A673 (cell line): Measurements from ENCODE around the gene DCAKD. TPM values are rescaled to one million over a fixed set of nuclear protein-coding genes. Genes with fewer than 3 reads are reported as not detected.

Source experiments
- BruUV-seq: library from RNA; stranded (reverse); fragments of 400-500 nt; replicated peaks from 2 replicates; lab custom pipeline; 2021; lab: Mats Ljungman, UMichigan
- CTCF ChIA-PET: fragments of 300-600 bp; sonication (Branson Sonifier 250); formaldehyde crosslinking; loops from one replicate; lab custom pipeline; 2022; ENCODE audit warnings: antibody characterized with exemption; lab: Charles Lee
- POLR2A ChIA-PET: fragments of 300-600 bp; sonication (Branson Sonifier 250); formaldehyde crosslinking; loops from one replicate; lab custom pipeline; 2022; ENCODE audit warnings: antibody characterized with exemption; ENCODE audit not compliant: low non-redundant PET; lab: Charles Lee
- DNase-seq: peaks from one replicate; pipeline ENCODE4 v3.0.0-alpha.2; 2015; ENCODE audit warnings: low spot score
- H3K27ac ChIP-seq: fragments of 200-600 bp; sonication (generic); 2 replicates; pipeline ENCODE4 v1.5.1; 2016; ENCODE audit warnings: mixed run types, low read depth, mild to moderate bottlenecking, mixed read lengths, antibody characterized with exemption, low read length; ENCODE audit not compliant: poor library complexity, severe bottlenecking
- H3K27me3 ChIP-seq: fragments of 200-600 bp; sonication (generic); replicated peaks from 2 replicates; pipeline ENCODE4 v1.6.1; 2017; ENCODE audit warnings: mixed run types, low read depth, mild to moderate bottlenecking, mixed read lengths, antibody characterized with exemption, low read length; ENCODE audit not compliant: insufficient read depth, poor library complexity
- H3K36me3 ChIP-seq: fragments of 200-600 bp; sonication (generic); 2 replicates; pipeline ENCODE4 v1.6.1; 2016; ENCODE audit warnings: mixed run types, mild to moderate bottlenecking, mixed read lengths, antibody characterized with exemption, low read length; ENCODE audit not compliant: insufficient read depth, poor library complexity, severe bottlenecking
- H3K4me1 ChIP-seq: fragments of 200-600 bp; sonication (generic); 2 replicates; pipeline ENCODE4 v1.6.1; 2017; ENCODE audit warnings: mixed run types, mild to moderate bottlenecking, mixed read lengths, antibody characterized with exemption, low read length; ENCODE audit not compliant: insufficient read depth, poor library complexity, severe bottlenecking
- H3K4me3 ChIP-seq: fragments of 200-600 bp; sonication (generic); 2 replicates; pipeline ENCODE4 v1.5.1; 2016; ENCODE audit warnings: low read depth, mixed run types, mild to moderate bottlenecking, mixed read lengths, low read length; ENCODE audit not compliant: poor library complexity, severe bottlenecking
- H3K9me3 ChIP-seq: fragments of 200-600 bp; sonication (generic); 2 replicates; pipeline ENCODE4 v1.6.1; 2016; ENCODE audit warnings: mixed run types, low read depth, mild to moderate bottlenecking, mixed read lengths, antibody characterized with exemption, low read length; ENCODE audit not compliant: poor library complexity, severe bottlenecking
- EZH2 ChIP-seq: fragments of 200-600 bp; sonication (generic); IDR thresholded peaks from 2 replicates; pipeline ENCODE4 v1.6.1; 2017; ENCODE audit warnings: borderline replicate concordance, low read depth, mild to moderate bottlenecking, mixed read lengths, antibody characterized with exemption, low read length; ENCODE audit not compliant: poor library complexity, severe bottlenecking
- intact Hi-C: fragments of 100-400 bp; cut with micrococcal nuclease; formaldehyde crosslinking; loops from one replicate; pipeline ENCODE4 v1.10.0; 2022; ENCODE audit not compliant: unreplicated experiment
- total RNA-seq: library from RNA; stranded (reverse); gene quantifications from 2 replicates; pipeline ENCODE4 v1.2.3, GENCODE V29; 2021
- TF ChIP-seq, protein P1 (sequence below): fragments of 300-800, 200-600 bp; sonication (generic); conservative IDR thresholded peaks from 2 replicates; pipeline ENCODE4 v1.5.1; 2017; ENCODE audit warnings: low read depth, mild to moderate bottlenecking, antibody characterized with exemption, low read length, moderate library complexity, mixed read lengths

Gene DCAKD
- total RNA-seq, 1 experiment from 2014 or later, result 19.1 TPM

DNA sequence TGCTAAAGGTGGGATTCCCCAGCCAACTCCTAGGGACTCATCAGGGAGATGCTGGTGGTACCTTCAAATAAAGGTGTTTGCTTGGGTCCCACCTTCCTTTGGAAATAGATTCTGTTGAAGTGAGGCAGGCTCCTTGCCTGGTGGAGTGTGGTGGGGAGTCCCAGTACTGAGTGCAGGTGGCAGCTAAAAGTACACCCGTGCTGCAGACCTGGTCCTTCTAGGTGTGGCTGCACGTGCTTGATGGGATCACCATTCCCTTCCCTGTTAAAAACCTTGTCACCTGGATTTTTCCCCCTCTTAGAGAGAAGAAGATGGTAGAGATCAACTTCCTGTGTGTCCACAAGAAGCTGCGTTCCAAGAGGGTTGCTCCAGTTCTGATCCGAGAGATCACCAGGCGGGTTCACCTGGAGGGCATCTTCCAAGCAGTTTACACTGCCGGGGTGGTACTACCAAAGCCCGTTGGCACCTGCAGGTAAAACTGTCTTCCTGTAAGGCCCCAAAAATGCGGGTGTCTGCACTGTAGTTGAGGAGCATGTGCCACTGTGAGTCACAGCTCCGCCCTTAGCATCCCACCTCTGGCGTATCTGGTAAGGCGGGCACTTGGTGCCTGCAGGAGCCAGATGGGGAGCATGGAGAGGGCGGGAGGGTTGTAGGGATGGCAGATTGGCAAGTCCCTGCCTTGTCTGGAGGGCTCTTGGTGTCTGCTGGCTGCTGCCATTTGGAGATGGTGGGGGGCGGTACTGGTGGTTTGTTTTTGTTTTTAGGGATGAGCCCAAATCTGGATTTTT lies 46.8 kb upstream of the DCAKD start:
- ChIA-PET CTCF (interaction anchor here (0.6 to 0.9 kb wide), 2 partner anchors 27 to 74 kb away, joined by 3 read pairs; no protein-coding TSS in a partner anchor), POLR2A (no interaction called here)
- no peak for DNase-seq
- no peak overlapping the region for H3K4me3 ChIP-seq
- no TSS peak for BruUV-seq
- intact Hi-C loops, result loop anchor here (10.0 kb wide), 1 partner anchor 323 kb away; no protein-coding TSS in a partner anchor
- no peak for TF ChIP-seq EZH2
- TF ChIP-seq, protein P1, sequence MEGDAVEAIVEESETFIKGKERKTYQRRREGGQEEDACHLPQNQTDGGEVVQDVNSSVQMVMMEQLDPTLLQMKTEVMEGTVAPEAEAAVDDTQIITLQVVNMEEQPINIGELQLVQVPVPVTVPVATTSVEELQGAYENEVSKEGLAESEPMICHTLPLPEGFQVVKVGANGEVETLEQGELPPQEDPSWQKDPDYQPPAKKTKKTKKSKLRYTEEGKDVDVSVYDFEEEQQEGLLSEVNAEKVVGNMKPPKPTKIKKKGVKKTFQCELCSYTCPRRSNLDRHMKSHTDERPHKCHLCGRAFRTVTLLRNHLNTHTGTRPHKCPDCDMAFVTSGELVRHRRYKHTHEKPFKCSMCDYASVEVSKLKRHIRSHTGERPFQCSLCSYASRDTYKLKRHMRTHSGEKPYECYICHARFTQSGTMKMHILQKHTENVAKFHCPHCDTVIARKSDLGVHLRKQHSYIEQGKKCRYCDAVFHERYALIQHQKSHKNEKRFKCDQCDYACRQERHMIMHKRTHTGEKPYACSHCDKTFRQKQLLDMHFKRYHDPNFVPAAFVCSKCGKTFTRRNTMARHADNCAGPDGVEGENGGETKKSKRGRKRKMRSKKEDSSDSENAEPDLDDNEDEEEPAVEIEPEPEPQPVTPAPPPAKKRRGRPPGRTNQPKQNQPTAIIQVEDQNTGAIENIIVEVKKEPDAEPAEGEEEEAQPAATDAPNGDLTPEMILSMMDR, result no peak
- peaks cover 48% of the 10 kb centered on the region for H3K36me3 ChIP-seq
- no peak overlapping the region for H3K27ac ChIP-seq
- no peaks in the 10 kb centered on the region for H3K27me3 ChIP-seq
- no peaks in the 10 kb centered on the region for H3K4me1 ChIP-seq
- no peaks in the 10 kb centered on the region for H3K9me3 ChIP-seq

GRCh38 chr17:45096926-45097325 lies 45.5 kb upstream of the DCAKD start:
- Histone ChIP-seq H3K36me3 (peaks cover 43% of the 10 kb centered on the region), H3K4me3 (no peak overlapping the region), H3K4me1 (no peaks in the 10 kb centered on the region), H3K27me3 (no peaks in the 10 kb centered on the region), H3K27ac (no peak overlapping the region), H3K9me3 (no peaks in the 10 kb centered on the region)
- ChIA-PET POLR2A (no interaction called here), CTCF (no interaction called here)
- intact Hi-C loops, result loop anchor here (10.0 kb wide), 1 partner anchor 322 kb away; no protein-coding TSS in a partner anchor
- no TSS peak for BruUV-seq
- TF ChIP-seq, protein P1, result no peak
- no peak for TF ChIP-seq EZH2
- DNase-seq, result no peak

DNA sequence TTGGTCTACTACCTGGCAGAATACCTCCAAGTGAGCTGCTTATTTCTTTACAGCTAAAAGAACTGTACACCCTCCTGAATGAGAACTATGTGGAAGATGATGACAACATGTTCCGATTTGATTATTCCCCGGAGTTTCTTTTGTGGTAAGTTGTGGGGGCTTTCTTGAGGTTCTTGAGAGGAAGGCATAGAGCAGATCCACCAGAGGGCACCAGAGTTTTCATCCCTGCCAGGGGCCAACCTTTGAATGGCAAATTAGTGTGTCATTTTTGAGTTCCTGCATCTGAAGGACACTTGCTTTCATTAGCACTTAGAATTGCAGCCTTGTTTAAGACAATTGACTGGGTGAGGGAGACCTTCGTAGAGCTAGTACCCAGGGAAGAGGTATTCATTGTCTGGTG lies 44.7 kb upstream of the DCAKD start:
- POLR2A ChIA-PET, result no interaction called here
- peak; percentile 15 for DNase-seq
- Histone ChIP-seq H3K27ac (no peak overlapping the region), H3K4me3 (no peak overlapping the region), H3K36me3 (peaks cover 46% of the 10 kb centered on the region), H3K27me3 (no peaks in the 10 kb centered on the region), H3K4me1 (no peaks in the 10 kb centered on the region), H3K9me3 (no peaks in the 10 kb centered on the region)
- intact Hi-C loops, result loop anchor here (10.0 kb wide), 1 partner anchor 321 kb away; no protein-coding TSS in a partner anchor
- CTCF ChIA-PET, result no interaction called here
- TF ChIP-seq, protein P1, result peak; percentile 52
- no peak for TF ChIP-seq EZH2
- no TSS peak for BruUV-seq
